ENCODE data around the gene DNAAF3. TPM values are rescaled to one million over a fixed set of nuclear protein-coding genes. Genes with fewer than 3 reads are reported as not detected.
A peak's percentile ranks its signal among the peaks of the same experiment; 100 is the strongest.

The DNAAF3 gene
- total RNA-seq, 1 donor from 2014 or later, result 12.2 TPM

DNA sequence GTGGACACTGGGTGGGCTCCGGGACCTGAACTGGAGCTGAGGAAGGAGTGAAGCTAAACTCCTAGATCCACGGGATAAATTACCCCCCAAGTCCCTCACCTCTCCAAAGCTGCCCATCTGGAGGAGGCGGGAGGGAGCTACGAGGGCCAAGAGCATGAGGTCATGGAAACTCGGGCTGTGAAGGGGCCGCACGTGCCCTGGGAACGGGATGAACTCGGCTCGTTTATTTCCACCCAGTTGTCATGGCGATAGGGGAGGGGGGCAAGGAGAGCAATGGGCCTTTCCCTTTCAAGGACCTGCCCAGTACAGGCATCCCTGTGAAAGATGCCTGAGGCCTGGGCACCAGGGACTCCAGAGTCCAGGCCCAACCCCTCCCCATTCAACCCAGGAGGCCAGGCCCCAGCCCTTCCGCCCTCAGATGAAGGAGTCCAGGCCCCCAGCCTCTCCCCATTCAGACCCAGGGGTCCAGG, 52.8 kb downstream of the DNAAF3 start:
- Mint-ChIP-seq H3K4me3 (peak overlapping the region; percentile 70), H3K9me3 (no peaks in the 10 kb centered on the region), H3K27me3 (peaks cover 3% of the 10 kb centered on the region), H3K27ac (peak overlapping the region; percentile 96), H3K4me1 (ENCODE audit: unreplicated experiment) (peaks cover 28% of the 10 kb centered on the region), H3K36me3 (peaks cover 1% of the 10 kb centered on the region)
- DNase-seq (ENCODE audit: extremely low spot score, unreplicated experiment), result no peak
- no peak for TF ChIP-seq CTCF (conservative IDR thresholded peaks at IDR 0.05)

- Mint-ChIP-seq H3K27ac (peak overlapping the region; percentile 96), H3K4me3 (peak overlapping the region; percentile 70)
- DNase-seq (ENCODE audit: extremely low spot score, unreplicated experiment), result no peak
Observed at GRCh38 chr19:55112777-55113569, 53.4 kb downstream of the DNAAF3 start.

GRCh38 chr19:55112246-55112776, 54.1 kb downstream of the DNAAF3 start:
- TF ChIP-seq CTCF (conservative IDR thresholded peaks at IDR 0.05), result no peak
- DNase-seq (ENCODE audit: extremely low spot score, unreplicated experiment), result no peak
- H3K9me3 Mint-ChIP-seq, result no peaks in the 10 kb centered on the region

More at GRCh38 chr19:55112777-55113569, 53.4 kb downstream of the DNAAF3 start:
- Mint-ChIP-seq H3K36me3 (peaks cover 5% of the 10 kb centered on the region), H3K4me1 (ENCODE audit: unreplicated experiment) (peaks cover 28% of the 10 kb centered on the region), H3K27me3 (peaks cover 3% of the 10 kb centered on the region), H3K9me3 (no peaks in the 10 kb centered on the region)
- TF ChIP-seq CTCF (conservative IDR thresholded peaks at IDR 0.05), result no peak

GRCh38 chr19:55111238-55111831, 55.1 kb downstream of the DNAAF3 start:
- Mint-ChIP-seq H3K4me3 (no peak overlapping the region), H3K27ac (peak overlapping the region; percentile 39), H3K4me1 (ENCODE audit: unreplicated experiment) (peaks cover 20% of the 10 kb centered on the region), H3K9me3 (no peaks in the 10 kb centered on the region), H3K36me3 (peaks cover 11% of the 10 kb centered on the region), H3K27me3 (no peaks in the 10 kb centered on the region)
- no peak for DNase-seq (ENCODE audit: extremely low spot score, unreplicated experiment)
- TF ChIP-seq CTCF (conservative IDR thresholded peaks at IDR 0.05), result no peak

More at GRCh38 chr19:55112246-55112776, 54.1 kb downstream of the DNAAF3 start:
- Mint-ChIP-seq H3K27me3 (no peaks in the 10 kb centered on the region), H3K4me3 (no peak overlapping the region), H3K36me3 (peaks cover 5% of the 10 kb centered on the region), H3K4me1 (ENCODE audit: unreplicated experiment) (peaks cover 24% of the 10 kb centered on the region), H3K27ac (no peak overlapping the region)

DNA sequence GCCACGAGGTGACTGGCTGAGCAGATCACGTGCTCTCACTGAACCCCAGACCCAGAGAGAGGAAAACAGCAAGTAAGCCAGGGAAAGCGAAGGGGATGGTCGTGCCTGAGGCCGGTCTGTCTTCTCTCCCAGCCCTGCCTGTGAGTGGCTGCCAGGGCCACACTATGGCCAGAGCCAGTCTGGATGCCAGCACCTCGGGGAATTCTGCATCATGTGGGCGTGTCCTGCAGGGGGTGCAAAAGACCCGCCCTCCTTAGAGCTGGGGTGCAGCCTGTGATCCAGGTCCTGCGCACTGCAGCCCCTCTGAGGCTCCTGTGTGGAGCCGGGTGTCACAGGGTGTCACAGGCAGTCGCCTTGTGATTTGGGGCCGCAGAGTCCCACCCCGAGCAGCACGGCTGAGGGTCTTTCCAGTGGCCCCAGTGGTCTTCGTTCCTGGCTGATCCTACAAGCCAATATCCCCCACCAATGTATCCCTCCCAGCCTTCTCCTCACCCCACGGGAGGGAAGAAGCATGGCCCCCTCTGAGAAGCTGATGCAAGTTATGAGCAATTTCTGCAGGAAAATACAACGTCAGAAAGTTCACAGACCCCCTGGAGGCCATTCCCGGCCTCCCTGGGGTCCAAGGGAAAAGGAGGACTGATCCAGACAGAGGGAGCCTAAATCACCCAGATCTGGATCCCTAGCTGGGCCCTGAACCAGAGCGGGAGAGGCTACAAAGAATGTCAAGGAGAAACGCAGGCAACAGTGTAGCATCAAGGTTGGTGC, 56.7 kb downstream of the DNAAF3 start:
- Mint-ChIP-seq H3K4me1 (ENCODE audit: unreplicated experiment) (peaks cover 6% of the 10 kb centered on the region), H3K27ac (no peak overlapping the region), H3K36me3 (peaks cover 17% of the 10 kb centered on the region), H3K4me3 (no peak overlapping the region), H3K27me3 (no peaks in the 10 kb centered on the region), H3K9me3 (no peaks in the 10 kb centered on the region)
- no peak for TF ChIP-seq CTCF (conservative IDR thresholded peaks at IDR 0.05)
- no peak for DNase-seq (ENCODE audit: extremely low spot score, unreplicated experiment)
